Amniotic epithelial cell (primary cell): Measurements from ENCODE around the gene MTX1.
"Not testable (repeated sequence)": the region's sequence is repeated elsewhere in the genome, so short reads cannot be mapped to it uniquely, and the experiment has no call there.

ENCODE experiments used
- DNase-seq: peaks from one replicate; pipeline ENCODE4 v3.0.0-alpha.2; 2010; ENCODE audit warnings: low read depth

The MTX1 gene, protein sequence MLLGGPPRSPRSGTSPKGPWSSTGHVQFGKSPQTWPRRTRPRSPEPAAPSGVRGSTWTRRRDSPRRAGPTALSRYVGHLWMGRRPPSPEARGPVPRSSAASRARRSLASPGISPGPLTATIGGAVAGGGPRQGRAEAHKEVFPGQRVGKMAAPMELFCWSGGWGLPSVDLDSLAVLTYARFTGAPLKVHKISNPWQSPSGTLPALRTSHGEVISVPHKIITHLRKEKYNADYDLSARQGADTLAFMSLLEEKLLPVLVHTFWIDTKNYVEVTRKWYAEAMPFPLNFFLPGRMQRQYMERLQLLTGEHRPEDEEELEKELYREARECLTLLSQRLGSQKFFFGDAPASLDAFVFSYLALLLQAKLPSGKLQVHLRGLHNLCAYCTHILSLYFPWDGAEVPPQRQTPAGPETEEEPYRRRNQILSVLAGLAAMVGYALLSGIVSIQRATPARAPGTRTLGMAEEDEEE

GRCh38 chr1:155208541-155209311 is at the start of gene MTX1:
Gene MTX1 (plus strand): TSS chr1:155208695. CDS start chr1:155208805, 110 bp downstream.
- peak; percentile 73 for DNase-seq

GRCh38 chr1:155158991-155159390 is 49.5 kb upstream of the MTX1 start:
- DNase-seq, result no peak

DNA sequence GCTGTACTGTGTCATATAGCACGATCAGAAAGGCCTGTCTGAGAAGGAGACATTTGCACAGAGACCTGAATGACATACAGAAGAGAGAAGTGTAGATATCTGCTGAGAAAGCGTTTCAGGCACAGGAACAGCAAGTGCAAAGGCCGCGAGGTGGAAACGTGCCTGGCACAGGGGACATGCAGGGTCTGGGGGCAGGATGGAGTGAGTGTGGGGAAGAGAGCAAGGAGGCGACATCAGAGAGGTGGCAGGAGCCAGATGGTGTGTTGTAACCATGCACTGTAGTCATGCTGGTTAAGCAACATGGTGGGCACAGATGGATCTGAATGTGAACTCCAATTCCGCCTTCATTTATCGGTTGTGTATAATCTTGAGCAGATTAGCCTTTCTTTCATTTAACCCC is 48.4 kb upstream of the MTX1 start:
- DNase-seq, result no peak

- not testable (repeated sequence) for DNase-seq
Measured at GRCh38 chr1:155162631-155163030, 45.9 kb upstream of the MTX1 start.

- DNase-seq, result not testable (repeated sequence)
Measured at GRCh38 chr1:155163785-155164184, 44.7 kb upstream of the MTX1 start.

DNA sequence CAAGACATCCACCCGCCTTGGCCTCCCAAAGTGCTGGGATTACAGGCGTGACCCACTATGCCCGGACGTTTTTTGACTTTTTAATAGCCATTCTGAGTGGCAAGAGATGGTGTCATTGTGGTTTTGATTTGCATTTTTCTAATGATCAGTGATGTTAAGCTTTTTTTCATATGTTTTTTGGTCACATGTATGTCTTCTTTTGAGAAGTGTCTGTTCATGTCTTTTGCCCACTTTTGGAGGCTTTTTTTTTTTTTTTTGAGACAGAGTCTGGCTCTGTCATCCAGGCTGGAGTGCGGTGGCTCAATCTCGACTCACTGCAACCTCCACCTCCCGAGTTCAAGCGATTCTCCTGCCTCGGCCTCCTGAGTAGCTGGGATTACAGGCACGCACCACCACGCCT is 43.9 kb upstream of the MTX1 start:
- not testable (repeated sequence) for DNase-seq

DNA sequence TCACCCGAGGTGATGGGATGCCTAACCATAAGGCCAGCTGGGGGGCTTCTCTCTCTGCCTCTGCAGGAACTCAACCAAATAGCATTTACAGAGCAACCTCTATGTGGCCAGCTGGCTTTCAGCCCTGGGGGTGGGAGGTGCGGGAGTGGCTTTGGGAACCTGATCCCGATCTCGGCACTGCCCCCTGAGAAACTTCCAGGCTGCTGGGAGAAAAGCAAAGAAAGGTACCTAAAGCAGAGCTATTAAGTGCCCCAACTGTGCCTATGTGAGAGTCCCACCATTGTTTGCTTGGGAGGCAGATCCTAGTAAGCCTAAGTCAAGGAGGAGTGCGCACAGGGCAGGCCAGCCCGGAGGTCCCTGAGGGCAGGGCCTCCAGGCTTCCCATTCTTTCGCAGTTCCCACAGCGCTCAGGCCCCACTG is 42.4 kb upstream of the MTX1 start:
- DNase-seq, result no peak

DNA sequence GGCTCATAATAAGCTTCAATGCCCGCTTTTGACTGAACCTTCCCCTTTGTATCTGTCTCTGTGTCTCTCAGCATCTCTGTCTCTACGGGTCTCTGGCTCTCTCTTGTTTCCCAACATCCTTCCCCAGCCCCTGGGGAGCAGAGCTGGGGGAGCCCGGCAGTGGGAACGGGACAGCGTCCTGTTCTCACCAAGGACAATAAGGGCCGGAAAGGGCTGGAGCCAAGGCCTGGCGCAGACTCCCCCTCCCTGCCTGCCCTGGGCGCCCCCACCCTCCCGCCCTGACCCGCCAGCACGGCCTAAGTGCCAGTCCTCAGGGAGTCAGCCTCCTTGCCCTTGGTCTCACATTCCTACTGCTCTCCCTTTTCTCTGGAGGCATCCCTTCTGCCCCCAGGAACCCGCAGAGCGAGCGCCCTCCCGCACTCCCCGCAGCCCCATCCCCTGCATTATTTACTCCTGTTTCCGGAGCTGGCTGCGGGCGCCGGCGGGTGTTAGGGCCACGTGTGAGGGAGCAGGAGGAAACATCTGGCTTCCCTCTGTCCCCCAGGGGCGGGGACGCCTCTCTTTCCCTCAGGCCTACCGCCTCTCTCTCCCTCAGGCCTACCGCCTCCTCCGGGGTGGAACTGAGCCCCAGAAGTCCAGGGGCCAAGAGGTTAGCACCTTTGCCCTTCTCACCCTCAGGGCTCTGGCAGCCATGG is 41.9 kb upstream of the MTX1 start:
- DNase-seq, result no peak

DNA sequence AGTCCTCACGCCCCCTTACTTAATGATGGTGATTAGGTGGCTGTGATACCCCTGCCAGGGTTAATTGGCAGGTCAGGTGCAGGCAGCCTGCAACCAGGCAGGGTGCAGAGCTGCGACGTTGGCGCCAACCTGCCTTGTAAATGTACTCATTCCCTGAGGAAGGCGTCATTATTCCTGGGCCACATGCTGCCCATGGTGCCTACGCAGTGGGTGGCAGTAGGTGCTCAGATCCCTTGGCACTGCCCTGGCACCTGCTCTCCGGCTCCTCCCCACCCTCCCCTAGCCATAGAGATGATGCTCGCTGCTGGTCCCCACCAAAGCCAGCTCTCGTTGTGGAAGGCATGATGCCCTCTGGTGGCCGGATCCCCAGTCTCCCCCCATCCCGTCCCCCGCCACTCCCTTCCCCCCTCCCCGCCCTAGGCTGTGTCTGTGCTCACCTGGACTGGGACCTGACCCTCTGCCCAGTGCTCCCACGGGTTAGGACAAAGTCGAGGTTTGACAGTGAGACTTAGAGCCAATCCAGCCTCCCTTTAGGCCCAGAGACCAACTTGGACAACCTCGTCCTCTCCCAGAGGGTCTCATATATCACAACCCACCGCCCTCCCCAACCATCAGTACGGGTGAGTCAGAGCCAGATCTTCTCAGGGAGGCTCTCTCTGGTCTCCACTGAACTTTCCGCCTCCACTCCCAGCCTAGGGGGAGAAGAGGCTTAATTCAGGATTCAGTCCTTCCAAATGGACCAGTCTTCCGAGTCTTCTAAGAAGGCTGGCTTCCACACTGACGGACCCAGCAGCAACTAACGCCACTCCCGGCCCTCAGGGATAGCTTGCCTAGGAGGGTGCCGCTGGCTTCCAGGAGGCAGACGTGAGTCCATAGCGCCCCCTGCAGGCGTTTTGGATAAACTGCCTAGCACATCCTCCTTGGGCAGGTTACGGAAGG is 41.1 kb upstream of the MTX1 start:
- peak; percentile 63 for DNase-seq

- DNase-seq, result not testable (repeated sequence)
Measured at GRCh38 chr1:155168105-155168445, 40.4 kb upstream of the MTX1 start.

DNA sequence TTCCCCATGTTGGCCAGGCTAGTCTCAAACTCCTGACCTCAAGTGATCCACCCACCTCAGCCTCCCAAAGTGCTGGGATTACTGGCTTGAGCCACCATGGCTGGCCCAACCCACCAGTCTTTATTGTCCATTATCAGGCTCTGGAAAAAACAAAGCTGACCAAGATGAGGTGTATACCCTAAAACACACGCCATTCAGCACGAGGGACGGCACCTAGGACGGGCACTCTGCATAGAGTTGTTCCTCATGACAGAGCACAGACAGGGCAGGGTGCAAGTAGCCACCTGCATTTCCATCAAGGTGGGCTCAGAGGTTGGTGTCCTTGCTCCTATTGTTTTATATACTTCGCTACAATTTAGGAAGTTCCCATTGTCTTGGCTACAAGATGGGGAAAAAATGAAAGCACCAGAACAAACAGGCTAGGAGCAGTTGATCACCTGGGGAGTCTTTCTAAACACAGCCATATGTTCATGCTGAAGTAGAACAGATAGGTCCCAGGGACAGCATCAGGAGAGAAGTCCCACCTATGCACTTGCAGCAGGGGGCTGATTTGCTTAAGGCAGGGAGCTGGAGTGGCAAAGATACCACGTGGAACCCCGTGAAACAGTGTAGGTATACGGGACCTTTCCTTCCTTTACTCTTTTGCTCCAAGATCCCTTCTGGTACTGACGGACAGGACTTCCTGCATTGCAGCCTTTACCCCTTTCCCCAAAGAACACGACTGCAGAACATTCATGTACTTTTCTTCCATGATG is 39.9 kb upstream of the MTX1 start:
- no peak for DNase-seq

DNA sequence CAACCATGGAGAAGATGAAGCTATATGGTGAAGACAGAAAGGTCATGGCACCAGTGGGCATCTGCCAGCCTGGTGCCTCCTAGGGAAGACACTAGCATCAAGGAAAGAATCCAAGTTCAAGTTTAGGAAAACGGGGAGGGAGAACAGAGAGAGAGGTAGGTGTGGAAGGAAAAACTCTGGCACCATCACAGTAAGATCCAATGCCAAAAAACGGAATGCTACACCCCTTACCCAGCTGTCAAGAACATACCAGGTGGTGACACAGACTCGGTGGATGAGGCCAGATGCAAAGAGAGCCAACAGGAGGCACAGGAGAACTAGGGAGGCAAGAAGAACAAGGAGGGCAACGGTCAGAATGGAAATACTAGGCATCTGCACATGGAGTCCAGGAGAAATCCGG is 39.0 kb upstream of the MTX1 start:
- no peak for DNase-seq

DNA sequence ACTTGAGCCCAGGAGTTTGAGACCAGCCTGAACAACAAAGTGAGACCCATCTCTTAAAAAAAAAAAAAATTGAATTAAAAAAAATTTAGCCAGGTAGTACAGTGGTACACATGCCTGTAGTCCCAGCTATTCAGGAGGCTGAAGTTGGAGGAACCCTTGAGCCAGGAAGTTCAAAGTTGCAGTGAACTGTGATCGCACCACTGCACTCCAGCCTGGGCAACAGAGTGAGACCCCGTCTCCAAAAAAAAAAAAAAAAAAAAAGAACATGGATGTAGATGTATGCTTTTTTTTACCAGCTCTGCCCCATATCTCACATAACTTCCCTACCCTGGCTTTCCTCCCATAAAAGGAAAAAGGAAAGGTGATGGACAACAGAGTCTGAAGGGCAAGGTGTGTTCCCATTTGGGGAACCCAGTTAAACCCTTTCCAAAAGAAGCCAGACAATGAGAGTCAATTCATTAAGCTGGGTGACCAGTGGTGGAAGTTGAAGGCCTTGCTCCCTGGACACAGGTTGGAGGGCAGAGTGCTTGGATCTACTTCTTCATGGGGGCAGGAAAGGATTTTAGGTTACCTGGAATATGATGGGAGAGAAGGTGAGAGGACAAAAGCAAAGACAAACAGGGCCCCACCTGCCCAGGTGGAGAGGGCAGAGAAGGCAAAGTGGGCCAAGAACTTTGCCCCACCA is 38.3 kb upstream of the MTX1 start:
- DNase-seq, result no peak

GRCh38 chr1:155170806-155171205 is 37.7 kb upstream of the MTX1 start:
- no peak for DNase-seq

DNA sequence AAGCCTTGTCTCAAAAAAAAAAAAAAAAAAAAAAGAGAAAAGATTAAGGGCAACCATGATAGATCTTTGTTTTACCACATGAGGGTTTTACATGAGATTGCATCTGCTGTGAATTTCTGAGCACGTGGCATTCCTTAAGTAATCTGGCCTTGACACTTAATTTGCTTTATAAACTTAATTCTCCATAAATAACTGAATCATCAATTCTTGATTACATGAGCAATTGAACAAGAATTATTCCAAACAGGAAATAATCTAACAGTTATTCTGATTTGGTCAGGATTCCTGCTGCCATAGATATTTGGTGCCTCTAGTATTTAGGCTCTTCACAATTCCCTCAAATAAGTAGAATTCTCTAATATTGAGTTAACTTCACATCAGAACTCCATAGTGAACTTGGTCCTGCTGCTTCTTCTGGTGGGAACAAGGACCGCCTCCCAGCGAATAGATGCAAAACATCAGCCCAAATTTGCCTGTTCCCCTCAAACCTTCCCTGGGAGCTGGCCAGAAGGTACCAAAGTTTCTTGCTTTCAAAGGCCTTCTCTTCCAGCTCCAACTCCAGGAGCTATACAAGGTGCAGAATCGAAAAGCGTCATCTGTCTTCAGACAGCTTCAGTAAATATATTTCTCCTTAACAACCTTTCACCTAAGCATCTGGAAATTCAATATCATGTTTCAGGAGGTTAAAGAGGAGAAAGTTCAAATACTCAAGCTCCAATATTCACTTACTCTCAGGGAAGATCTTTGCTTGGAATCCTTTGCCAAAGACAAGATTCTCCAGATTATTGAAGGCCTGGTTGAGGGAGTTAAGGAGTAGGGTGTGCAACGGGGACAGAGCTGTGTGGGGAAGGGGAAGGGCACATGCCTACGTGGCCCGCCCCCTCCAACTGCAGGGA is 36.4 kb upstream of the MTX1 start:
- no peak for DNase-seq

GRCh38 chr1:155172732-155173477 is 35.6 kb upstream of the MTX1 start, which contains the start of gene KRTCAP2:
Gene KRTCAP2 (minus strand): TSS chr1:155173304. CDS start chr1:155173224, 80 bp downstream.
- DNase-seq, result peak; percentile 90

DNA sequence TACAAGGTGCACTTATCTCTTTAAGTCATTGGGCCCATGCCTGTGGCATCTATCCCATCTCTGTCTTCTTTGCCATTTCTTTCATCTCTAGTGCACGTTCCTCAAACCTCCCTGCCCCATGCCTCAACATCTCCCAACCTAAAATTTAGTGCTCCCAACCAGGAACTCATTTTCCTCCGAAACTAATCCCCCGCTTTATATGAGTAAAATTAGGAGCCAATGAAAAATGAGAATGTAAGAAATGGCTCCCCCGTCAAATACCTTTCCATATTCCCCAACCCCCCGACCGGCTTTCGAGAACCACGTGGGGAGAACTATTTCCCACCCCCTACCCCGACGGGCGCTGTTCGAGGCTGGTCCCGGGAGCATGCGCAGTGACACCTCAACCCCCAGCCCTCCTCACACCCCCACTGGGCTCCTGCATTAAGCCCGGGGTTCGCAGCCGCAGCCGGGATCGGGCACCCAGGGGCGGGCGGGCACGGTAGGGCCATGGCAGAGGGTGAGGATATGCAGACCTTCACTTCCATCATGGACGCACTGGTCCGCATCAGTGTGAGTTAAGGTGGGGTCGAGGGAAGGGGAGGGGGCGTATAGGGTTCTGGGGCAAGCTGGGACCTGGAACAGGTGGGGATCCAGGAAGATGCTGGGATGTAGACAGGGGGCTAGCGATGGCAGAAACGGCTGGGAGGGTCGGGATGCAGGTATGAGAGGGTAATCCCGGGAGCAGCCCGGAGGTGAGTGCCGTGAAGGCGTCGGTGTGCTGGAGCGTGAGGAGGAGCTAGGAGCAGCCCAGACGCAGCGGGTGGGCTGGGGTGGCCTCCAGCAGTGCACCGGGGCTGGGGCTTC is 34.8 kb upstream of the MTX1 start, which contains the start of gene TRIM46:
TSS of gene TRIM46 (plus strand) at position 372 of the 846 bp plus-strand sequence. CDS start at position 490, 118 bp downstream.
- peak; percentile 27 for DNase-seq
